CD4-positive, alpha-beta T cell treated with Interleukin-17A for 1 hour (primary cell): ENCODE results near the gene VOPP1.
"Not testable (repeated sequence)": the region's sequence is repeated elsewhere in the genome, so short reads cannot be mapped to it uniquely, and the experiment has no call there.

ENCODE experiments used
- DNase-seq: peaks from one replicate; pipeline ENCODE4 v3.0.0-alpha.2; 2020

VOPP1 gene

GRCh38 chr7:55484834-55485233, 87.5 kb downstream of the VOPP1 start:
- DNase-seq, result no peak

GRCh38 chr7:55484241-55484640, 88.1 kb downstream of the VOPP1 start:
- DNase-seq, result no peak

GRCh38 chr7:55483046-55483445, 89.3 kb downstream of the VOPP1 start:
- no peak for DNase-seq

GRCh38 chr7:55481155-55481554, 91.1 kb downstream of the VOPP1 start:
- DNase-seq, result no peak

GRCh38 chr7:55478700-55479099, 93.6 kb downstream of the VOPP1 start:
- DNase-seq, result no peak

GRCh38 chr7:55477781-55478374, 94.4 kb downstream of the VOPP1 start:
- no peak for DNase-seq

- no peak for DNase-seq
These were observed 95.2 kb downstream of the VOPP1 start for GRCh38 chr7:55476852-55477780.

GRCh38 chr7:55475855-55476803, 96.2 kb downstream of the VOPP1 start:
- no peak for DNase-seq

GRCh38 chr7:55474944-55475854, 97.1 kb downstream of the VOPP1 start:
- DNase-seq, result peak; percentile 49

- no peak for DNase-seq
These were observed 98.4 kb downstream of the VOPP1 start for GRCh38 chr7:55473932-55474331.

GRCh38 chr7:55472928-55473725, 99.2 kb downstream of the VOPP1 start:
- no peak for DNase-seq

- DNase-seq, result not testable (repeated sequence)
These were observed 99.9 kb downstream of the VOPP1 start for GRCh38 chr7:55472406-55472805.

- not testable (repeated sequence) for DNase-seq
These were observed 100.7 kb downstream of the VOPP1 start for GRCh38 chr7:55471594-55471993.

GRCh38 chr7:55470261-55470660, 102.0 kb downstream of the VOPP1 start:
- DNase-seq, result no peak

GRCh38 chr7:55469721-55470120, 102.6 kb downstream of the VOPP1 start:
- no peak for DNase-seq

- peak; percentile 59 for DNase-seq
These were observed 103.0 kb downstream of the VOPP1 start for GRCh38 chr7:55469271-55469681.

- DNase-seq, result no peak
These were observed 103.8 kb downstream of the VOPP1 start for GRCh38 chr7:55468495-55468894.

- DNase-seq, result no peak
These were observed 105.2 kb downstream of the VOPP1 start for GRCh38 chr7:55467047-55467593.

GRCh38 chr7:55465691-55466090, 106.6 kb downstream of the VOPP1 start:
- no peak for DNase-seq

GRCh38 chr7:55464422-55464821, 107.9 kb downstream of the VOPP1 start:
- DNase-seq, result no peak
